ENCODE measurements around the gene CST6. TPM values are rescaled to one million over a fixed set of nuclear protein-coding genes. Genes with fewer than 3 reads are reported as not detected.
"Not testable (repeated sequence)": the region's sequence is repeated elsewhere in the genome, so short reads cannot be mapped to it uniquely, and the experiment has no call there.

Gene CST6
- total and polyA plus RNA-seq, 2 donors (not counting 3 experiments of a cell fraction or from before 2014, with no cell fraction given): 0.46 to 2.2 TPM

DNA sequence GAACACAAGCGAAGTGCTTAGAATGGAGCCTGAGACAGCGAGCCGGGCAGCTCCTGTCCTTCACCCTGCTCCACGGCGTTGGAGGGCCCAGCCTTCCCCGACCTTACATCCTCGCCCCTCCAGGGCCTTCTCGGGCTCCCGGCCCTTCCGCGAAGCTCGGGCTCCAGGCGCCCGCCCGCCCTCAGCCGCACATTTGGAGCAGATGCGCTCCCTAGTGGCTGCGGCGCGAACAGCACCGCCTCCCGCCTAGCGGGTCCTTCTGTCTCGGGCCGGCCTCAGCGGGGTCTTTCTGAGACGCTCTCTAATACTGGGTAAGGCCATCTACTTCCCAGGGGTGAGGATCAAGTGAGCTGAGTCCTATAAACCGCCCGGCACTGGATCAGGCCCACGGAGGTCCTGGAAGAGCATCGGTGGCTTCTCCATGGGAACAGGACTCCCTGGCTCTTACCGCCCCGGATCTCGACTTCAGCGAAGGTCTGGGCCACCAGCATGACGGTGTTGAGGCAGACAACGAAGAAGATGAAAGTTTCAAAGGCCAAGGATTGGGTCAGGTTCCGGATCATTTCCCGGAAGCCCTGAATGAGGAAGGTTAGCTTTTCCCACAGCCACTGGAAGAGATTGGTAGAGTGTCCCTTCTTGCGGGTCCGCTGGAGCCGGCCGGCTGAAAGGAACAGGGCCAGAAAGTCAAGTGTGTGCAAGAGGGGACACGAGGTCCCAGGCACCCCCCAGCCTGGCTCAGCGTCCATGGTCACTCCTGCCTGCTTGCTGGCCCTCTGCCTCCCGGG is 10.8 kb downstream of the CST6 start:
- DNase-seq (ENCODE audit: low read depth, low spot score) (peak; percentile 67), FAIRE-seq (peak; percentile 85)
- H3K9me3 ChIP-seq (replicated peaks; ENCODE audit: control insufficient read depth, insufficient read depth, low read length): no peaks in the 10 kb centered on the region
- dilution Hi-C loops (cut with MboI; ENCODE audit: extremely low pct_ligation_motif_present, low sequenced_read_pairs): no loop called here
- H3K36me3 ChIP-seq (ENCODE audit: control insufficient read depth in 2 of 2, extremely low read depth in 1 of 2, insufficient read depth in 2 of 2, low read length in 2 of 2): no peaks in the 10 kb centered on the region
- H2AFZ ChIP-seq (ENCODE audit: low read depth, low read length): peak overlapping the region; percentile 49
- H3K4me2 ChIP-seq (ENCODE audit: insufficient read depth, low read length): peak overlapping the region; percentile 4
- intact Hi-C loops (cut with micrococcal nuclease): loop anchor here (1.0 kb wide), 2 partner anchors 23 to 33 kb away; no protein-coding TSS in a partner anchor
- ChIA-PET CTCF (interaction anchor here (0.6 to 2.4 kb wide), 28 partner anchors 9 to 385 kb away, joined by 3 to 37 read pairs (median 6); partner anchors contain the start of genes BANF1, CCDC85B, CST6 and EIF1AD), POLR2A (interaction anchor here (1.1 kb wide), 1 partner anchor 20 kb away, joined by 5 read pairs; the partner anchor contains the start of genes BANF1 and EIF1AD)
- H3K27me3 ChIP-seq (ENCODE audit: control insufficient read depth in 2 of 2, insufficient read depth in 2 of 2, low read length in 2 of 2): no peaks in the 10 kb centered on the region
- no peak overlapping the region for H3K4me3 ChIP-seq (replicated peaks in 1 of 3; ENCODE audit: insufficient read depth in 1 of 3, low read depth in 1 of 3, low read length in 3 of 3)
- peaks cover 17% of the 10 kb centered on the region for H3K4me1 ChIP-seq (ENCODE audit: control insufficient read depth, extremely low read depth, insufficient read depth, low read length)
- H4K20me1 ChIP-seq (replicated peaks; ENCODE audit: control insufficient read depth, extremely low read depth, insufficient read depth, low read length): no peaks in the 10 kb centered on the region
- H3K79me2 ChIP-seq (ENCODE audit: control insufficient read depth, insufficient read depth, low read length): no peaks in the 10 kb centered on the region
- no TSS peak for BruUV-seq (replicated peaks)
- TF ChIP-seq JUN (IDR thresholded peaks at IDR 0.05; ENCODE audit: borderline replicate concordance, insufficient read depth, insufficient read length, low read depth) (no peak), POLR2A (IDR thresholded peaks at IDR 0.05; ENCODE audit: low read depth, low read length) (no peak), EZH2 (IDR thresholded peaks at IDR 0.05; ENCODE audit: borderline replicate concordance, low read depth, low read length, severe bottlenecking) (no peak), FOS (IDR thresholded peaks at IDR 0.05; ENCODE audit: borderline replicate concordance, insufficient read depth, low read length) (no peak), CTCF (IDR thresholded peaks at IDR 0.05; ENCODE audit: extremely low read depth in 1 of 2, insufficient read depth in 1 of 2, low read depth in 1 of 2, low read length in 2 of 2) (peak; percentile 97 to 98), POLR2AphosphoS5 (IDR thresholded peaks at IDR 0.05; ENCODE audit: insufficient read depth, low read depth, low read length) (peak; percentile 59), MYC (IDR thresholded peaks at IDR 0.05; ENCODE audit: low read depth, low read length) (no peak), GATA2 (IDR thresholded peaks at IDR 0.05; ENCODE audit: insufficient read depth, insufficient read length, low read depth, low read length) (no peak)
- TF ChIP-seq, protein P1, sequence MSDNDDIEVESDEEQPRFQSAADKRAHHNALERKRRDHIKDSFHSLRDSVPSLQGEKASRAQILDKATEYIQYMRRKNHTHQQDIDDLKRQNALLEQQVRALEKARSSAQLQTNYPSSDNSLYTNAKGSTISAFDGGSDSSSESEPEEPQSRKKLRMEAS (IDR thresholded peaks at IDR 0.05; ENCODE audit: insufficient read depth, insufficient read length): no peak
- H3K27ac ChIP-seq (ENCODE audit: insufficient read depth, low read depth, low read length): no peak overlapping the region
- H3K9ac ChIP-seq (replicated peaks; ENCODE audit: extremely low read depth, insufficient read depth, low read length): no peak overlapping the region
- no peaks in the 10 kb centered on the region for H3K9me1 ChIP-seq (replicated peaks; ENCODE audit: control insufficient read depth, extremely low read depth, insufficient read depth, low read length)

DNA sequence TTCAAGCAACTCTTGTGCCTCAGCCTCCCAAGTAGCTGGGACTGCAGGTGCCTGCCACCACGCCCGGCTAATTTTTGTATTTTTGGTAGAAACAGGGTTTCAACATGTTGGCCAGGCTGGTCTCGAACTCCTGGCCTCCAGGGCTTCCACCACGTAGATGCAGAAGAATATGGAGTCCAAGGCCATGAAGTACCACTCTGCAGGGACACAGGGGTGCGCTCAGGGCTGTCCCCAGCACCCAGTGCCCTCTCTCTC is 11.3 kb downstream of the CST6 start:
- DNase-seq (ENCODE audit: low read depth, low spot score); H3K9me1 ChIP-seq (replicated peaks; ENCODE audit: control insufficient read depth, extremely low read depth, insufficient read depth, low read length); H3K9ac ChIP-seq (replicated peaks; ENCODE audit: extremely low read depth, insufficient read depth, low read length); H3K4me3 ChIP-seq (replicated peaks in 1 of 3; ENCODE audit: insufficient read depth in 1 of 3, low read depth in 1 of 3, low read length in 3 of 3); BruUV-seq (replicated peaks); H3K79me2 ChIP-seq (ENCODE audit: control insufficient read depth, insufficient read depth, low read length); FAIRE-seq; H3K36me3 ChIP-seq (ENCODE audit: control insufficient read depth in 2 of 2, extremely low read depth in 1 of 2, insufficient read depth in 2 of 2, low read length in 2 of 2); H3K9me3 ChIP-seq (replicated peaks; ENCODE audit: control insufficient read depth, insufficient read depth, low read length); H3K27ac ChIP-seq (ENCODE audit: insufficient read depth, low read depth, low read length); H2AFZ ChIP-seq (ENCODE audit: low read depth, low read length); intact Hi-C loops (cut with micrococcal nuclease); H3K4me2 ChIP-seq (ENCODE audit: insufficient read depth, low read length); POLR2A ChIA-PET; dilution Hi-C loops (cut with MboI; ENCODE audit: extremely low pct_ligation_motif_present, low sequenced_read_pairs); H3K27me3 ChIP-seq (ENCODE audit: control insufficient read depth in 2 of 2, insufficient read depth in 2 of 2, low read length in 2 of 2); H4K20me1 ChIP-seq (replicated peaks; ENCODE audit: control insufficient read depth, extremely low read depth, insufficient read depth, low read length): not testable (repeated sequence)
- CTCF ChIA-PET: interaction anchor here (1.2 to 2.4 kb wide), 10 partner anchors 15 to 139 kb away, joined by 3 to 37 read pairs (median 14); partner anchors contain the start of genes BANF1, CCDC85B, EIF1AD and FIBP
- H3K4me1 ChIP-seq (ENCODE audit: control insufficient read depth, extremely low read depth, insufficient read depth, low read length): peaks cover 17% of the 10 kb centered on the region
